Measurements from ENCODE around the gene SEZ6L2.

DNA sequence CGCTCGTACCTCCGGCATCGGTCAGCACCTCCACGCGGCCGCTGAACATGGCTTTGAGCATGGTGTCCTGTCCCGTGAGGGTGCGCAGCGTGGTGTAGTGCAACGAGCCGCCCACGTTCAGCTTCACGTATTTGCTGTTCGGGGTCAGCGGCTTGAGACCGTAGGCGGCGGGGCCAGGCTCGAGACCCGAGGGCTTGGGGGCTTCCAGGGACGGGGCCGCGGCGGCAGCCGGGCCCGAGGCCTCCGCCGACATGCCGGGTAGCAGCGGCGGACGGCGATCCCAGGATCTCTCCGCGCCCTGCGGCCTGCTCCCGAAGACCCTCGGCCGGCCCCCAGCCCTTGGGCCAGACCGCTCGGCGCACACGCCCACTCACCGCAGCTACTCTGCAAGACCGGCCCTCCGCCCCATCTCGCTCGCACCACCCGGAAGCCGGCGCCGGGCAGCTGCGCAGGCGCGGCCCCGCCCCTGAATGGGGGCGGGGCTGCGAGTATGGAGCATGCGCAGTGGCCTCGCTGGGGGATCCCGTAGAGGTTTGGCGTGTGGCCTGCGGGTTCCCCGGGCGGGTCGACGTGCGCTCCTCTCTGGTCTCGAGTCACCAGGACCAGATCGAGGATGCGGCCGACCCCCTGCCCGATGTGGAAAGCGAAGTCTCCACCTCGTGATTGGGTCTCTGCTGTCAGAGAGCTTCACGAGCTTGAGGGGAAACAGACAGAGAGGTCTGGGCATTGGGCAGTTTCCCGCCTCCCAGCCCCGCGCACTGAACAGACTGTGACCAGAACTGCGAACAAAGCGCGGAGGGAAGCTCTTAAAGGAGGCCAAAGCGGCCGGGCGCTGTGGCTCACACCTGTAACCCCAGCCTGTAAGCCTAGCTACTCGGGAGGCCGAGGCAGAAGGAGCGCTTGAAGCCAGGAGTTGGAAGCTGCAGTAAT lies 26.7 kb upstream of the SEZ6L2 start, which contains the start of gene KCTD13:
- TF ChIP-seq CTCF (conservative IDR thresholded peaks at IDR 0.05) (no peak), EZH2 (IDR thresholded peaks at IDR 0.05; ENCODE audit: low read depth) (no peak)

Data from PC-9 (cell line).